SK-N-SH treated with all-trans-retinoic acid at 6 μM for 48 hours (cell line): ENCODE results near the gene TMEFF2.

Experiments
- ATAC-seq: fragments of 200-7000 bp; cut with Tn5 transposase; 3 replicates; pipeline ENCODE4 v1.9.1; 2020; ENCODE audit warnings: mild to moderate bottlenecking, moderate library complexity
- BACH2 ChIP-seq: fragments of 250-450 bp; sonication (Bioruptor Pico); IDR thresholded peaks from 2 replicates; pipeline ENCODE4 v1.9.0; 2021; ENCODE audit warnings: mild to moderate bottlenecking, borderline replicate concordance
- CSDC2 ChIP-seq: fragments of 250-450 bp; sonication (Bioruptor Pico); IDR thresholded peaks from 2 replicates; pipeline ENCODE4 v1.5.0; 2020; ENCODE audit warnings: mild to moderate bottlenecking, moderate library complexity
- ISL1 ChIP-seq: fragments of 250-450 bp; sonication (Bioruptor Pico); IDR thresholded peaks from 2 replicates; pipeline ENCODE4 v2.1.2; 2022; ENCODE audit warnings: mild to moderate bottlenecking, moderate library complexity
- OSR1 ChIP-seq: fragments of 250-450 bp; sonication (Bioruptor Pico); IDR thresholded peaks from 2 replicates; pipeline ENCODE4 v1.8.0; 2022; ENCODE audit warnings: moderate library complexity, mild to moderate bottlenecking, inconsistent platforms
- PPARA ChIP-seq: fragments of 250-450 bp; sonication (Bioruptor Pico); IDR thresholded peaks from 2 replicates; pipeline ENCODE4 v1.5.0; 2020; ENCODE audit warnings: mild to moderate bottlenecking, borderline replicate concordance
- SNAI2 ChIP-seq: fragments of 250-450 bp; sonication (Bioruptor Pico); IDR thresholded peaks from 2 replicates; pipeline ENCODE4 v1.5.0; 2020; ENCODE audit warnings: mild to moderate bottlenecking, moderate library complexity
- TCF4 ChIP-seq: fragments of 250-450 bp; sonication (Bioruptor Pico); IDR thresholded peaks from 2 replicates; pipeline ENCODE4 v1.8.0; 2021; ENCODE audit warnings: mild to moderate bottlenecking, moderate library complexity, borderline replicate concordance
- TOX ChIP-seq: fragments of 250-450 bp; sonication (Bioruptor Pico); IDR thresholded peaks from 2 replicates; pipeline ENCODE4 v1.8.0; 2021; ENCODE audit warnings: mild to moderate bottlenecking, moderate library complexity, borderline replicate concordance
- ZC3H10 ChIP-seq: fragments of 250-450 bp; sonication (Bioruptor Pico); IDR thresholded peaks from 2 replicates; pipeline ENCODE4 v1.5.1; 2021; ENCODE audit warnings: mild to moderate bottlenecking, moderate library complexity
- ZFP3 ChIP-seq: fragments of 250-450 bp; sonication (Bioruptor Pico); IDR thresholded peaks from 2 replicates; pipeline ENCODE4 v1.5.0; 2020; ENCODE audit warnings: mild to moderate bottlenecking, moderate library complexity
- ZFP30 ChIP-seq: fragments of 450-650 bp; formaldehyde crosslinking; IDR thresholded peaks from 2 replicates; pipeline ENCODE4 v1.5.0; 2022; ENCODE audit warnings: mild to moderate bottlenecking, moderate library complexity
- ZNF565 ChIP-seq: fragments of 450-650 bp; formaldehyde crosslinking; conservative IDR thresholded peaks from 2 replicates; pipeline ENCODE4 v1.5.0; 2020; ENCODE audit warnings: low read depth, mild to moderate bottlenecking, moderate library complexity
- ZNF70 ChIP-seq: fragments of 450-650 bp; formaldehyde crosslinking; IDR thresholded peaks from 2 replicates; pipeline ENCODE4 v1.5.0; 2020; ENCODE audit warnings: mild to moderate bottlenecking, moderate library complexity
- ZNF8 ChIP-seq: fragments of 450-650 bp; formaldehyde crosslinking; IDR thresholded peaks from 2 replicates; pipeline ENCODE4 v1.5.0; 2020; ENCODE audit warnings: mild to moderate bottlenecking, moderate library complexity
- TF ChIP-seq, protein P1 (sequence below): fragments of 250-450 bp; sonication (Bioruptor Pico); IDR thresholded peaks from 2 replicates; pipeline ENCODE4 v1.5.1; 2021; ENCODE audit warnings: mild to moderate bottlenecking, moderate library complexity
- TF ChIP-seq, protein P2 (sequence below): fragments of 250-450 bp; sonication (Bioruptor Pico); IDR thresholded peaks from 2 replicates; pipeline ENCODE4 v1.8.0; 2021; ENCODE audit warnings: low read depth, mild to moderate bottlenecking, moderate library complexity, borderline replicate concordance
- TF ChIP-seq, protein P3 (sequence below): fragments of 250-450 bp; sonication (Bioruptor Pico); IDR thresholded peaks from 2 replicates; pipeline ENCODE4 v1.5.0; 2020; ENCODE audit warnings: mild to moderate bottlenecking, moderate library complexity
- TF ChIP-seq, protein P4 (sequence below): fragments of 250-450 bp; sonication (Bioruptor Pico); IDR thresholded peaks from 2 replicates; pipeline ENCODE4 v1.8.0; 2020; ENCODE audit warnings: mild to moderate bottlenecking, moderate library complexity, borderline replicate concordance

TMEFF2 gene

DNA sequence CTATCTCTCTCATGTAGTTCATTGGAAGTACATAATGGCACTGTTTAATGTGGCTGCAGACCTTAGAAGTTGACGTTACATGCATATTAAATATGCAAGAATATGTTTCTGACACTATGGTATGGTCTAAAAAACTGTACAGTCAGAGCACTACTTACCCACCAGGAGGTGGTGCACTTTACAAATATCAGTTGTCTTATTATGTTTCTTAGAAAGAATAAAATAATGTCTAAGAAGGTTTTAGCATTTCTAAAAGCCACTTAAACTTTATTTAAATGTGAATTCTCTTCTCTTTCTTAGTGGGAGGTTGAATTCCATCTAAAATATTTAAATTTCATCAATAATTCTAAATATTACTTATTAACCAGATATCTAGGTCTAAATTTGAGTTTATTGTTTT lies 4.3 kb downstream of the TMEFF2 start:
- no peak for ATAC-seq

DNA sequence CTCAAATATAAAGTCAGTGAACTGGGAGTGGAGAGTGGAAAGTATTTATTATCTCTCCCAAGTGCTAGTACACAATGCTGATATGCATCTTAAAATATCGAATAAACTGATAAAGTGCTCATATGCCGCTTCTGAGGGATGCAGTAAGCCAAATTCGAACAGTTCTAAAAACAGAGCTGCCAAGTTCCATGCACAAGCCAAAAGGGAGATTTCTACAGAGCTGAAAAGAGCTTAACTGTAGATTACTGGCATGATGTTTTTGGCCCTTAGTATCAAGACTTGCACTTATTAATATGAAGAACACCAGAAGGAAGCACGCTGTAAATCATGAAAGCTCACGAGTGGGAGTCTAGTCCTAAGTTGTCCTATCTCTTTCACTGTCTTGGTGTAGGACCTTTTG lies 7.9 kb downstream of the TMEFF2 start:
- no peak for ATAC-seq
- TF ChIP-seq, protein P1, sequence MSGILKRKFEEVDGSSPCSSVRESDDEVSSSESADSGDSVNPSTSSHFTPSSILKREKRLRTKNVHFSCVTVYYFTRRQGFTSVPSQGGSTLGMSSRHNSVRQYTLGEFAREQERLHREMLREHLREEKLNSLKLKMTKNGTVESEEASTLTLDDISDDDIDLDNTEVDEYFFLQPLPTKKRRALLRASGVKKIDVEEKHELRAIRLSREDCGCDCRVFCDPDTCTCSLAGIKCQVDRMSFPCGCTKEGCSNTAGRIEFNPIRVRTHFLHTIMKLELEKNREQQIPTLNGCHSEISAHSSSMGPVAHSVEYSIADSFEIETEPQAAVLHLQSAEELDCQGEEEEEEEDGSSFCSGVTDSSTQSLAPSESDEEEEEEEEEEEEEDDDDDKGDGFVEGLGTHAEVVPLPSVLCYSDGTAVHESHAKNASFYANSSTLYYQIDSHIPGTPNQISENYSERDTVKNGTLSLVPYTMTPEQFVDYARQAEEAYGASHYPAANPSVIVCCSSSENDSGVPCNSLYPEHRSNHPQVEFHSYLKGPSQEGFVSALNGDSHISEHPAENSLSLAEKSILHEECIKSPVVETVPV (CRISPR knock-in tag), result no peak
- TF ChIP-seq BACH2 (CRISPR knock-in tag) (no peak), ZNF8 (CRISPR knock-in tag) (no peak), SNAI2 (CRISPR knock-in tag) (no peak), ZFP30 (CRISPR knock-in tag) (no peak), ISL1 (CRISPR knock-in tag) (no peak)
- TF ChIP-seq, protein P2, sequence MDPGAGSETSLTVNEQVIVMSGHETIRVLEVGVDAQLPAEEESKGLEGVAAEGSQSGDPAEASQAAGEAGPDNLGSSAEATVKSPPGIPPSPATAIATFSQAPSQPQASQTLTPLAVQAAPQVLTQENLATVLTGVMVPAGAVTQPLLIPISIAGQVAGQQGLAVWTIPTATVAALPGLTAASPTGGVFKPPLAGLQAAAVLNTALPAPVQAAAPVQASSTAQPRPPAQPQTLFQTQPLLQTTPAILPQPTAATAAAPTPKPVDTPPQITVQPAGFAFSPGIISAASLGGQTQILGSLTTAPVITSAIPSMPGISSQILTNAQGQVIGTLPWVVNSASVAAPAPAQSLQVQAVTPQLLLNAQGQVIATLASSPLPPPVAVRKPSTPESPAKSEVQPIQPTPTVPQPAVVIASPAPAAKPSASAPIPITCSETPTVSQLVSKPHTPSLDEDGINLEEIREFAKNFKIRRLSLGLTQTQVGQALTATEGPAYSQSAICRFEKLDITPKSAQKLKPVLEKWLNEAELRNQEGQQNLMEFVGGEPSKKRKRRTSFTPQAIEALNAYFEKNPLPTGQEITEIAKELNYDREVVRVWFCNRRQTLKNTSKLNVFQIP, result no peak
- TF ChIP-seq, all 23 proteins: peak for 0

More for the DNA sequence above, 4.3 kb downstream of the TMEFF2 start:
- TF ChIP-seq, protein P2, result no peak
- TF ChIP-seq ZFP3, result no peak
- TF ChIP-seq, protein P1 (CRISPR knock-in tag), result no peak
- no peak for TF ChIP-seq SNAI2 (CRISPR knock-in tag)
- no peak for TF ChIP-seq OSR1 (CRISPR knock-in tag)
- TF ChIP-seq PPARA (CRISPR knock-in tag), result no peak
- no peak for TF ChIP-seq TOX (CRISPR knock-in tag)
- TF ChIP-seq, protein P3, sequence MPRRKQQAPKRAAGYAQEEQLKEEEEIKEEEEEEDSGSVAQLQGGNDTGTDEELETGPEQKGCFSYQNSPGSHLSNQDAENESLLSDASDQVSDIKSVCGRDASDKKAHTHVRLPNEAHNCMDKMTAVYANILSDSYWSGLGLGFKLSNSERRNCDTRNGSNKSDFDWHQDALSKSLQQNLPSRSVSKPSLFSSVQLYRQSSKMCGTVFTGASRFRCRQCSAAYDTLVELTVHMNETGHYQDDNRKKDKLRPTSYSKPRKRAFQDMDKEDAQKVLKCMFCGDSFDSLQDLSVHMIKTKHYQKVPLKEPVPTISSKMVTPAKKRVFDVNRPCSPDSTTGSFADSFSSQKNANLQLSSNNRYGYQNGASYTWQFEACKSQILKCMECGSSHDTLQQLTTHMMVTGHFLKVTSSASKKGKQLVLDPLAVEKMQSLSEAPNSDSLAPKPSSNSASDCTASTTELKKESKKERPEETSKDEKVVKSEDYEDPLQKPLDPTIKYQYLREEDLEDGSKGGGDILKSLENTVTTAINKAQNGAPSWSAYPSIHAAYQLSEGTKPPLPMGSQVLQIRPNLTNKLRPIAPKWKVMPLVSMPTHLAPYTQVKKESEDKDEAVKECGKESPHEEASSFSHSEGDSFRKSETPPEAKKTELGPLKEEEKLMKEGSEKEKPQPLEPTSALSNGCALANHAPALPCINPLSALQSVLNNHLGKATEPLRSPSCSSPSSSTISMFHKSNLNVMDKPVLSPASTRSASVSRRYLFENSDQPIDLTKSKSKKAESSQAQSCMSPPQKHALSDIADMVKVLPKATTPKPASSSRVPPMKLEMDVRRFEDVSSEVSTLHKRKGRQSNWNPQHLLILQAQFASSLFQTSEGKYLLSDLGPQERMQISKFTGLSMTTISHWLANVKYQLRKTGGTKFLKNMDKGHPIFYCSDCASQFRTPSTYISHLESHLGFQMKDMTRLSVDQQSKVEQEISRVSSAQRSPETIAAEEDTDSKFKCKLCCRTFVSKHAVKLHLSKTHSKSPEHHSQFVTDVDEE (CRISPR knock-in tag), result no peak
- TF ChIP-seq ZNF8 (CRISPR knock-in tag), result no peak
- no peak for TF ChIP-seq ZNF70 (CRISPR knock-in tag)
- TF ChIP-seq CSDC2 (CRISPR knock-in tag), result no peak
- TF ChIP-seq, protein P4, sequence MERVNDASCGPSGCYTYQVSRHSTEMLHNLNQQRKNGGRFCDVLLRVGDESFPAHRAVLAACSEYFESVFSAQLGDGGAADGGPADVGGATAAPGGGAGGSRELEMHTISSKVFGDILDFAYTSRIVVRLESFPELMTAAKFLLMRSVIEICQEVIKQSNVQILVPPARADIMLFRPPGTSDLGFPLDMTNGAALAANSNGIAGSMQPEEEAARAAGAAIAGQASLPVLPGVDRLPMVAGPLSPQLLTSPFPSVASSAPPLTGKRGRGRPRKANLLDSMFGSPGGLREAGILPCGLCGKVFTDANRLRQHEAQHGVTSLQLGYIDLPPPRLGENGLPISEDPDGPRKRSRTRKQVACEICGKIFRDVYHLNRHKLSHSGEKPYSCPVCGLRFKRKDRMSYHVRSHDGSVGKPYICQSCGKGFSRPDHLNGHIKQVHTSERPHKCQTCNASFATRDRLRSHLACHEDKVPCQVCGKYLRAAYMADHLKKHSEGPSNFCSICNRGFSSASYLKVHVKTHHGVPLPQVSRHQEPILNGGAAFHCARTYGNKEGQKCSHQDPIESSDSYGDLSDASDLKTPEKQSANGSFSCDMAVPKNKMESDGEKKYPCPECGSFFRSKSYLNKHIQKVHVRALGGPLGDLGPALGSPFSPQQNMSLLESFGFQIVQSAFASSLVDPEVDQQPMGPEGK, result no peak
- TF ChIP-seq TCF4 (CRISPR knock-in tag), result no peak
- TF ChIP-seq ZNF565 (CRISPR knock-in tag), result no peak
- no peak for TF ChIP-seq BACH2 (CRISPR knock-in tag)
- TF ChIP-seq ISL1 (CRISPR knock-in tag), result no peak
- TF ChIP-seq ZC3H10 (CRISPR knock-in tag), result no peak

DNA sequence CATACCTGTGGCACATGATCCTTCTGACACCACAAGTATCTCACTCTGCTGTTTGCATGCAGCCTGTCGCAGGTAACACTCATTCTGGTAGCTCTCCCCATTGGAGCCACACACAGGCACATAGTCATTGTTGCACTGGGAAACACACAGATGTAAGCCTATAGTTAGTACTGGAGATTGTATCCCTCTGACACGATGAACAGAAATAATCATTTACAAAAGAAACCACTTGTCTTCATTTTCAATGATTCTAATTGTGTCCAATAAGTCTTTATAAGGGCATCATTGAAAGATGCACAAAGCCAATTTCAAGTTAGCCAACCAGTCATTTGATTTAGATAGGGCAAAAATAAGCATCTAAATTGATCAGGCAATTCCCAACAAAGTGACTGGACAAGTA lies 10.4 kb downstream of the TMEFF2 start:
- TF ChIP-seq ZNF70 (CRISPR knock-in tag), result no peak
- ATAC-seq, result no peak
